Spleen (tissue), 7 donors: ENCODE measurements around the gene TCEAL9.

Source experiments
- POLR2A ChIP-seq, 3 donors: fragments of 450-650 bp; IDR thresholded peaks; one replicate each; pipeline ENCODE4 v1.5.1; 2017; ENCODE audit warnings: antibody characterized with exemption in 3 of 3, mild to moderate bottlenecking in 1 of 3
- POLR2AphosphoS5 ChIP-seq, 3 donors: sonication (generic); formaldehyde crosslinking; IDR thresholded peaks; one replicate each; pipeline ENCODE4 v1.5.1; 2017; ENCODE audit warnings: antibody characterized with exemption in 3 of 3
- TF ChIP-seq, protein P1 (sequence below), 11 experiments: fragments of 200-600 bp in 7 of 11; fragments of 450-650 bp in 4 of 11; sonication (generic) in 4 of 11; IDR thresholded peaks in 8 of 11; conservative IDR thresholded peaks in 3 of 11; 1 replicate in 7 of 11; 2 replicates in 4 of 11; pipeline versions ENCODE4 v1.4.0 to v1.8.0; 2016 to 2021; ENCODE audit warnings: antibody characterized with exemption in 11 of 11, inconsistent platforms in 4 of 11, mild to moderate bottlenecking in 1 of 11
- donor health status: DM: no; HTN: no; CAD: no; lungs with moderate emphysema.
- donor health status: DM: no; HTN: no; CAD: no.
- donor health status: DM: no; HTN: no; CAD: no.

DNA sequence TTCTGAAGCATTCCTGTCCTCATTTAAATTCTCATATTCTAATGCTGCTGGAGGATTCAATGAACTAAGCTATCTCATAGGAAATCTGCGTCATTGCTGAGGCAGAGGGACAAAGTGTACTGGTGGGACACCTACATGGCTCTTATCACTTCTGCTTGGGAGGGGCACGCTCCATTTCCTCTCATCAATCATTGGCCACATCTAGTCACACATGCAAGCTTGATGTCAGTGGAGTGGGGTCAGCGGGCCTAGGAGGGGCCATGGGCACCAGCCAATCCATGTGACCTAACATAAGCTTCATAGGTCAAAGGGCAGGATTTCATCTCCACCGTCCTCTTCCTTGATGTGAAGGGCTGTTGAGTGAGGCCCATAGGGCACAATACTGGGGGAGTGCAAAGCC is 41.4 kb downstream of the TCEAL9 start:
- TF ChIP-seq, protein P1, sequence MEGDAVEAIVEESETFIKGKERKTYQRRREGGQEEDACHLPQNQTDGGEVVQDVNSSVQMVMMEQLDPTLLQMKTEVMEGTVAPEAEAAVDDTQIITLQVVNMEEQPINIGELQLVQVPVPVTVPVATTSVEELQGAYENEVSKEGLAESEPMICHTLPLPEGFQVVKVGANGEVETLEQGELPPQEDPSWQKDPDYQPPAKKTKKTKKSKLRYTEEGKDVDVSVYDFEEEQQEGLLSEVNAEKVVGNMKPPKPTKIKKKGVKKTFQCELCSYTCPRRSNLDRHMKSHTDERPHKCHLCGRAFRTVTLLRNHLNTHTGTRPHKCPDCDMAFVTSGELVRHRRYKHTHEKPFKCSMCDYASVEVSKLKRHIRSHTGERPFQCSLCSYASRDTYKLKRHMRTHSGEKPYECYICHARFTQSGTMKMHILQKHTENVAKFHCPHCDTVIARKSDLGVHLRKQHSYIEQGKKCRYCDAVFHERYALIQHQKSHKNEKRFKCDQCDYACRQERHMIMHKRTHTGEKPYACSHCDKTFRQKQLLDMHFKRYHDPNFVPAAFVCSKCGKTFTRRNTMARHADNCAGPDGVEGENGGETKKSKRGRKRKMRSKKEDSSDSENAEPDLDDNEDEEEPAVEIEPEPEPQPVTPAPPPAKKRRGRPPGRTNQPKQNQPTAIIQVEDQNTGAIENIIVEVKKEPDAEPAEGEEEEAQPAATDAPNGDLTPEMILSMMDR (IDR thresholded peaks at IDR 0.05 in 8 of 11, conservative IDR thresholded peaks at IDR 0.05 in 3 of 11) = no peak
- TF ChIP-seq POLR2AphosphoS5 (IDR thresholded peaks at IDR 0.05) (no peak), POLR2A (IDR thresholded peaks at IDR 0.05) (no peak)
